Measurements from ENCODE around the gene CLIC1.

CLIC1 gene

GRCh38 chr6:31736021-31736767 lies at the start of gene CLIC1:
TSS of gene CLIC1 (minus strand) at chr6:31736530. CDS start at chr6:31736300, 230 bp downstream.
- peak; percentile 47 for DNase-seq

GRCh38 chr6:31785475-31785874 lies 49.1 kb upstream of the CLIC1 start:
- DNase-seq, result no peak

GRCh38 chr6:31784098-31784925 lies 48.0 kb upstream of the CLIC1 start:
- DNase-seq, result no peak

- no peak for DNase-seq
Observed at GRCh38 chr6:31782126-31782855, 46.0 kb upstream of the CLIC1 start.

GRCh38 chr6:31781244-31782125 lies 45.2 kb upstream of the CLIC1 start:
- DNase-seq, result no peak

- DNase-seq, result no peak
Observed at GRCh38 chr6:31780507-31781243, 44.3 kb upstream of the CLIC1 start.

- no peak for DNase-seq
Observed at GRCh38 chr6:31779908-31780307, 43.6 kb upstream of the CLIC1 start.

- DNase-seq, result no peak
Observed at GRCh38 chr6:31778999-31779885, 42.9 kb upstream of the CLIC1 start.

GRCh38 chr6:31778193-31778592 lies 41.9 kb upstream of the CLIC1 start:
- no peak for DNase-seq

GRCh38 chr6:31777667-31778050 lies 41.3 kb upstream of the CLIC1 start:
- no peak for DNase-seq

GRCh38 chr6:31776989-31777666 lies 40.8 kb upstream of the CLIC1 start, which contains the start of gene VWA7:
TSS of gene VWA7 (minus strand) at chr6:31777328. CDS start at chr6:31776779, 549 bp downstream.
- DNase-seq, result no peak

GRCh38 chr6:31776485-31776988 lies 40.2 kb upstream of the CLIC1 start:
- no peak for DNase-seq

GRCh38 chr6:31775633-31776484 lies 39.5 kb upstream of the CLIC1 start:
- DNase-seq, result no peak

GRCh38 chr6:31775184-31775583 lies 38.9 kb upstream of the CLIC1 start:
- DNase-seq, result no peak

GRCh38 chr6:31771992-31772358 lies 35.6 kb upstream of the CLIC1 start:
- no peak for DNase-seq

- DNase-seq, result no peak
Observed at GRCh38 chr6:31770860-31771259, 34.5 kb upstream of the CLIC1 start.

GRCh38 chr6:31769684-31770371 lies 33.5 kb upstream of the CLIC1 start:
- DNase-seq, result no peak

Measured in NCI-H446 treated with DMSO at 0.1 percent for 48 hours (cell line).